GM10248 (cell line): ENCODE data around the gene ZCCHC2.

Experiments
- CTCF ChIA-PET: fragments of 300-600 bp; sonication (Branson Sonifier 250); formaldehyde crosslinking; extraction: SDS; loops from one replicate; lab custom pipeline; 2021; ENCODE audit warnings: antibody characterized with exemption; lab: Yijun Ruan, JAX
- POLR2A ChIA-PET: fragments of 350-650 bp; sonication (Branson Sonifier 250); formaldehyde crosslinking; extraction: SDS; loops from one replicate; lab custom pipeline; 2020; ENCODE audit warnings: antibody characterized with exemption; lab: Yijun Ruan, JAX
- DNase-seq: peaks from one replicate; pipeline ENCODE4 v3.0.0; 2012; ENCODE audit errors: extremely low spot score
- TF ChIP-seq, protein P1 (sequence below): IDR thresholded peaks from 2 replicates; pipeline ENCODE4 v1.5.1; 2012; ENCODE audit warnings: mild to moderate bottlenecking, low read depth; ENCODE audit errors: extremely low read depth, missing control alignments, control extremely low read depth

The ZCCHC2 gene

DNA sequence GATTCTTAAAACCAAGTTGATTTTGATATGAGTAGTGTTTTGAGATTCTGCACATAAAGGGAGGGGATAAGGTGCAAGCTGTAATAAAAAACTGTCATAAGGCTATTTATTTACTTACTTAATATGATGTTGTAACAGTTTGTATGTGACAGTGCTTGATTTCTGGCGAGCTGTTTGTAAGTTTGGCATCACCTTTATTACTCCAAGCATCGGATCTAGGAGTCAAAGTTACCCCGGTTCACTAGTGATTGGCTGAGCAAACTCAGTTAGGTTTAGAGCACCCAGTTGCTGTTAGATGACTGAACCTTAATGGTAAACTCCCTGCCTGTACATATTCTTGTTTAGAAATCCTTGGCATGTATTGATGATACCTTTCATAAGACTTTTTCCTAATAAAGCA is 16.1 kb downstream of the ZCCHC2 start:
- CTCF ChIA-PET: interaction anchor here (0.8 to 1.1 kb wide), 2 partner anchors 10 to 17 kb away, joined by 3 to 4 read pairs; partner anchors contain the start of gene ZCCHC2
- no peak for DNase-seq
- TF ChIP-seq, protein P1, sequence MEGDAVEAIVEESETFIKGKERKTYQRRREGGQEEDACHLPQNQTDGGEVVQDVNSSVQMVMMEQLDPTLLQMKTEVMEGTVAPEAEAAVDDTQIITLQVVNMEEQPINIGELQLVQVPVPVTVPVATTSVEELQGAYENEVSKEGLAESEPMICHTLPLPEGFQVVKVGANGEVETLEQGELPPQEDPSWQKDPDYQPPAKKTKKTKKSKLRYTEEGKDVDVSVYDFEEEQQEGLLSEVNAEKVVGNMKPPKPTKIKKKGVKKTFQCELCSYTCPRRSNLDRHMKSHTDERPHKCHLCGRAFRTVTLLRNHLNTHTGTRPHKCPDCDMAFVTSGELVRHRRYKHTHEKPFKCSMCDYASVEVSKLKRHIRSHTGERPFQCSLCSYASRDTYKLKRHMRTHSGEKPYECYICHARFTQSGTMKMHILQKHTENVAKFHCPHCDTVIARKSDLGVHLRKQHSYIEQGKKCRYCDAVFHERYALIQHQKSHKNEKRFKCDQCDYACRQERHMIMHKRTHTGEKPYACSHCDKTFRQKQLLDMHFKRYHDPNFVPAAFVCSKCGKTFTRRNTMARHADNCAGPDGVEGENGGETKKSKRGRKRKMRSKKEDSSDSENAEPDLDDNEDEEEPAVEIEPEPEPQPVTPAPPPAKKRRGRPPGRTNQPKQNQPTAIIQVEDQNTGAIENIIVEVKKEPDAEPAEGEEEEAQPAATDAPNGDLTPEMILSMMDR: no peak
- POLR2A ChIA-PET: no interaction called here

DNA sequence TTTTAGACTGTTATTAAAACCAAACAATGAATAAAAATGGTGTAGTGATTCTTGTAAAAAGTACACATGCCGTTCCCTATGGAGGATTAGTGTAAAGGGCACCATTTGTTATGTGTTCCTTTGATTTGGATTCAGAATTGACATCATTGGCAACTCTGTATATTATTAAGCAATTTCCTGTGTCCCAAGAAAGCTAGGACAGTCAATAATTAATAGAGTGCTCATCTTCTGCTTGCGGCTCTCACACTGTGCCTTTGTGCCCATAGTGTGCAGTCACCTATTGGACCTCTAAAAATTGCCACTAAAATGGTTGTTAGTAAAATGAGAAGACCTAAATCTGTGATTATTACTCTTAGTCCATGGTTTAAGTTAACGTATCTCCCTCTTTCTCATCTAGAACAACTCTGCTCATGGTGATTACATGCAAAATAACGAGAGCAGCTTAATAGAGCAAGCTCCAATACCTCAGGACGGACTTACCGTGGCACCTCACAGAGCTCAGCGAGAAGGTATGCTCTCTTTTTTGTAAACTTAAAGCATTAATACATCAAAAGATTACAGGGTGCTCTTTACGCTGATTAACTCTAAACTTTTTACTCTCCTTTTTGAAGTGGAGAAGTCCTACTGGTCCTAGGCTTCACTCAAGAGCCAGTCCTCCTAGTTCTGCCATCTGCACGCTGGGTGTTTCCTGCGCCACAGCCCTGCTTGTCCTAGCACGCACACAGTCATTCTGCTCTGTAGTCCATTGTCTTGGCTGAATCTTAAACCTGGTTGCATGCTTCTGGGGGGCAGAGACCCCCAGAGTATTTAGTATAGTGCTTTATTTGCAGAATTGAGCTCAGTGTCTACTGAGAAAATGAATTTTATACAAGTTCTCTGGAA is 16.7 kb downstream of the ZCCHC2 start:
- TF ChIP-seq, protein P1: no peak
- DNase-seq: no peak
- POLR2A ChIA-PET: no interaction called here
- CTCF ChIA-PET: interaction anchor here (0.8 to 1.6 kb wide), 3 partner anchors 10 to 17 kb away, joined by 3 to 4 read pairs (median 4); partner anchors contain the start of gene ZCCHC2

DNA sequence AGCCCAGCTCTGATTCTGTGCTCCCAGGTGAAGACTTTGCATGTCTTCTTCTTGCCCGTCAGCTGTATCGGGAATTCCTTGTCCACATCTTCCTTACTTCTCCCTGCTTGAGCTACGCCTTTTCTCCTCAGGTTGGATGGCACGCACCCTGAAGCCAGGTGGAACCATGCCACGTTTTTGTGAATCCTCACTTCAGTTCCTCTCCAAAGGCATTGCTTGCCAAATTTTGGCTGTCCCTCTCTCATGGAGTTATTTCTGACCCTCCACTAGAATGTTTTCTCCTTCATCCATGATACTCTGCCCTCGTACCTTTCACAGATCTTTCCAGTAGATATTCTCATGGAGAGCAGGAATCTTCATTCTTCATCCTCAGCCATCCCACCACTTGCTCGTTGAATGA is 20.2 kb downstream of the ZCCHC2 start:
- no peak for DNase-seq
- ChIA-PET POLR2A (no interaction called here), CTCF (interaction anchor here (1.1 to 1.3 kb wide), 2 partner anchors 41 to 440 kb away, joined by 3 read pairs; no protein-coding TSS in a partner anchor)
- TF ChIP-seq, protein P1: no peak

DNA sequence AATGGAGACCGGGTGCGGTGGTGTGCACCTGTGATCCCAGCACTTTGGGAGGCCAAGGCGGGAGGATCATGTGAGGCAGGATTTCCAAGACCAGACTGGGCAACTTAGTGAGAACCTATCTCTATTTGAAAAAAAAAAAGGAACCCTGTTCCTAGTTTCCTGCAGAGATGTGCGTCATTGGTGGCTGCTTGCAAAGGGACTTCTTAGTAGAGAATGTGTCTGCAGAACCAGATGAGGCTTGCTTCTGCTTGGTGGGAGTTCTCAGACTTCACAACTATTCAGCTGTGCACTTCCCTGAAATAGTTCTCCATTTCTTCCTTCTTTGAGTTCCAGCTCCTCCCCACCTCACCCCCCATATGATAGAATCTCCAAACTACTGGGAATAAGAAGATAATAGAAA is 22.3 kb downstream of the ZCCHC2 start:
- ChIA-PET POLR2A (no interaction called here), CTCF (interaction anchor here (1.2 kb wide), 1 partner anchor 15 kb away, joined by 3 read pairs; no protein-coding TSS in a partner anchor)
- TF ChIP-seq, protein P1: no peak
- no peak for DNase-seq

DNA sequence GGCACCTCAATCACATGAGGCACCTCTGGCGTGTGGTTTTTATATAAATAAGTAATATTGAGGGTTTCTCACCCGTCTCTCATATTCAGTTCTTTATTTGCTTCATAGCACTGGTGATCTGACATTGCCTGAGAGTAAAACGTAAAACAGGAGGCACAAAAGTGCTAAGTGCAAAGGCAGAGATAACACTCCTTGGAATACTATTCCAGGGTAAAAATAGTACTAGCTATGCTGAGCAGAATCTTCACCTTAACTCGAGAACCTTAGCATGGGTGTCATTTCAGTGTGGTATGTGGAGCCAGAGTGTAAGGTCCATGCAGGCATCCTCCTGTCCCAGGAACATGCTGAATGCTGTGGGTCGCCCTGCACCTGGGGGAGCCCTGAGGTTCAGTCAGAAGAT is 26.9 kb downstream of the ZCCHC2 start:
- ChIA-PET CTCF (no interaction called here), POLR2A (no interaction called here)
- TF ChIP-seq, protein P1: no peak

DNA sequence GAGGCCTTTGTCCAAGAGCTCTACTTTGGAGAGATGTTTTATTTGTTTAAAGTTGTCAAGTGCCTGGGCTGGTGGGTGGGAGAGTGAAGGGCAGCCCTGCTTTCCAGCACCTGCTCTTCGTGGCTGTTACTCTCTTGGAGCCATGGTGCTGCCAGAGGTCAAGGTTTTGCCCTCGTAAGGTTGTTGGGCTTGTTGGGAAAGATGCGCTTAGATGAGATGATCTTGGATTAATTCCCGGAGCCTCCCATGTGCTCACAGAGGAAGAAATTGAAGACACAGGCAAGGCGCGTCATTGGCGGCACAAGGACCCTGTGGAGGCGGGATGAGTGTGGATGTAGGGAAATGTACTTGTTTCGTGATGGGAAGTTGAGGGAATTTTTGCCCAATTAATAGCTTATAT is 27.9 kb downstream of the ZCCHC2 start:
- CTCF ChIA-PET: interaction anchor here (0.8 to 1.8 kb wide), 3 partner anchors 16 to 33 kb away, joined by 3 to 5 read pairs (median 3); no protein-coding TSS in a partner anchor
- POLR2A ChIA-PET: no interaction called here

More for the DNA sequence above, 26.9 kb downstream of the ZCCHC2 start:
- no peak for DNase-seq

More for the DNA sequence above, 27.9 kb downstream of the ZCCHC2 start:
- TF ChIP-seq, protein P1: no peak
- no peak for DNase-seq
